Transverse colon (tissue), 4 donors: ENCODE data around the gene NFASC. TPM values are rescaled to one million over a fixed set of nuclear protein-coding genes. Genes with fewer than 3 reads are reported as not detected.

ENCODE experiments used
- DNase-seq: peaks from one replicate; pipeline ENCODE4 v3.0.0-alpha.2; 2019
- H3K27ac ChIP-seq, 4 donors: fragments of 200-600 bp; sonication (generic); 2 replicates each; pipeline ENCODE4 v1.5.1; 2016 to 2018; ENCODE audit warnings: inconsistent platforms in 4 of 4
- H3K27me3 ChIP-seq: fragments of 200-600 bp; sonication (generic); 2 replicates; pipeline ENCODE4 v1.5.1; 2017; ENCODE audit warnings: inconsistent platforms
- H3K36me3 ChIP-seq, 4 donors: fragments of 200-600 bp; sonication (generic); 2 replicates each; pipeline ENCODE4 v1.5.1; 2017 to 2019; ENCODE audit warnings: inconsistent platforms in 4 of 4
- H3K4me1 ChIP-seq, 4 donors: fragments of 200-600 bp; sonication (generic); 2 replicates each; pipeline ENCODE4 v1.5.1; 2017 to 2020; ENCODE audit warnings: inconsistent platforms in 4 of 4
- H3K4me3 ChIP-seq, 4 donors: fragments of 200-600 bp; sonication (generic); 1 replicate in 1 of 4; 2 replicates in 3 of 4; pipeline versions ENCODE4 v1.5.1 to v1.6.1; 2017 to 2019; ENCODE audit warnings: inconsistent platforms in 4 of 4
- H3K9me3 ChIP-seq, 2 donors: fragments of 200-600 bp; sonication (generic); 2 replicates each; pipeline ENCODE4 v1.5.1; 2017 to 2019; ENCODE audit warnings: inconsistent platforms in 2 of 2
- CTCF ChIP-seq, 5 experiments: fragments of 200-600 bp in 3 of 5; fragments of 450-650 bp in 2 of 5; sonication (generic) in 3 of 5; IDR thresholded peaks; 1 replicate in 2 of 5; 2 replicates in 3 of 5; pipeline ENCODE4 v1.5.1; 2016 to 2017; ENCODE audit warnings: antibody characterized with exemption in 5 of 5, inconsistent platforms in 3 of 5, mild to moderate bottlenecking in 2 of 5, moderate library complexity in 1 of 5
- EP300 ChIP-seq: sonication (generic); formaldehyde crosslinking; IDR thresholded peaks from one replicate; pipeline ENCODE4 v1.6.1; 2017; ENCODE audit warnings: antibody characterized with exemption, low read depth
- POLR2A ChIP-seq: fragments of 450-650 bp; IDR thresholded peaks from one replicate; pipeline ENCODE4 v1.6.1; 2016; ENCODE audit warnings: antibody characterized with exemption, mild to moderate bottlenecking, moderate library complexity
- POLR2AphosphoS5 ChIP-seq, 3 donors: sonication (generic); formaldehyde crosslinking; IDR thresholded peaks; one replicate each; pipeline ENCODE4 v1.6.1; 2016; ENCODE audit warnings: antibody characterized with exemption in 3 of 3
- WGBS, 2 donors: methylation state at CpG; one replicate each; pipeline ENCODE4 v1.1.5; 2018; ENCODE audit warnings: low coverage in 1 of 2; 5-methylcytosine and 5-hydroxymethylcytosine counted together
- in situ Hi-C, 4 donors: fragments of 200-750 bp; cut with MboI; loops; one replicate each; pipeline versions ENCODE4 v1.15.0 to v1.15.1; 2017; ENCODE audit warnings: low sequenced_read_pairs in 3 of 4, low pct_ligation_motif_present in 1 of 4, low pct_unique_long_range_greater_than_20kb in 1 of 4
- intact Hi-C: fragments of 100-400 bp; cut with DNase I; formaldehyde crosslinking; loops from one replicate; pipeline ENCODE4 v1.15.1; 2023; ENCODE audit warnings: low total_unique reads
- total RNA-seq, 4 donors: library from RNA; depleted of rRNA; stranded (reverse); fragments of >200 nt; gene quantifications; one replicate each; pipeline ENCODE4 v1.1.0, GENCODE V29; 2016

The NFASC gene
- total RNA-seq, 4 donors from 2014 or later: 11.3 to 48.8 (median 13.4) TPM

DNA sequence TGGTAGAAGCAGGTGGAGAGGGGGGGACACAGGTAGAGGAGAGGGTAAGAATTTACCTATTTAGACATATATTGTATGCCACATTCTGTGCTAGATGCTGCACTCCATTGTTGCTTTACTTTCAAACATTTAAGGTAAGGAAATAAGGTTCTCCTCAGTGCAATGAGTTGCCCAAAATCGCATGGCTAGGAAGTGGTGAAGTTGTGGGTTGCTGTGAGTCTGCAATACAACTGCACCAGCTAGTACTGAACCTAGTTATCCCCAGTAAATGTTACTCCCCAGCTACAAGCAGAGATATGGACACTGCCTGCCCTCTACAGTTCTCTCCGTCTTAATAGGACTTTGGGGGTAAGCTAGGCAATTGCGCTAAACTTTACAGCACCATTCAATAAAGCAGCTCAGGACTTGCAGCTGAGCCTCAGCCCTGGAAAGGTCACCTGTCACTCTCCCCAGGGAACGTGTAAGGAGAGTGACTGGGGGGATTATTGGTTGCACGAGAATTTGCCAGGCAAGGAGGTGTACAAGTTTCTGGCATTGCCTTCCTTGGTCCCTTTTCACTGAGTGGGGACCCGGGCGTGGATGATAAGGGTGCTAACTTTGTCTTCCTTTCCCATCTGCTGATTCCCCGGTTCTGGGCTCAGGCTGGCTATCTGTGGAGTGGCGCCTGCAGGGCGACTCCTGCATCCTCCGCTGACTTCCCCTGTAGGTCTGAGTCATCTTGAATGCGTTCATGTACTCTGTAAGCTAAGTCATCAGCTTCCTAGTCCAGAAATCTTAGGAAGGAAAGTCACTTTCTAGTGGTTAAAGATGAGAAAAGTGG, 101.1 kb downstream of the NFASC start:
- in situ Hi-C loops: loop anchor here in 1 of 4 donors (10.0 kb wide), 1 partner anchor 283 kb away; no protein-coding TSS in a partner anchor
- H3K27me3 ChIP-seq: no peaks in the 10 kb centered on the region
- H3K9me3 ChIP-seq: no peaks in the 10 kb centered on the region
- no peak for DNase-seq
- H3K4me1 ChIP-seq: no peaks in the 10 kb centered on the region
- no peaks in the 10 kb centered on the region for H3K36me3 ChIP-seq
- H3K27ac ChIP-seq: no peak overlapping the region
- intact Hi-C loops: no loop called here
- 30 to 48% methylated on average over 2 to 12 of the region's 12 CpGs for WGBS, 2 donors
- TF ChIP-seq POLR2A (no peak), EP300 (no peak), CTCF (IDR thresholded peaks at IDR 0.05) (no peak), POLR2AphosphoS5 (IDR thresholded peaks at IDR 0.05) (no peak)
- H3K4me3 ChIP-seq: no peak overlapping the region

GRCh38 chr1:204972426-204972825, 101.8 kb downstream of the NFASC start:
- Histone ChIP-seq H3K27me3 (no peaks in the 10 kb centered on the region), H3K36me3 (no peaks in the 10 kb centered on the region), H3K9me3 (no peaks in the 10 kb centered on the region), H3K4me3 (no peak overlapping the region), H3K4me1 (no peaks in the 10 kb centered on the region), H3K27ac (no peak overlapping the region)
- TF ChIP-seq POLR2A: no peak
- TF ChIP-seq POLR2AphosphoS5 (IDR thresholded peaks at IDR 0.05): no peak
- no peak for TF ChIP-seq CTCF (IDR thresholded peaks at IDR 0.05)
- no peak for TF ChIP-seq EP300
- intact Hi-C loops (no loop called here), in situ Hi-C loops (loop anchor here in 1 of 4 donors (10.0 kb wide), 1 partner anchor 282 kb away; no protein-coding TSS in a partner anchor)
- WGBS, 2 donors: 73 to 89% methylated on average over 1 of the region's 1 CpG
- DNase-seq: no peak

GRCh38 chr1:204973449-204973848, 102.8 kb downstream of the NFASC start:
- TF ChIP-seq EP300 (no peak), POLR2AphosphoS5 (IDR thresholded peaks at IDR 0.05) (no peak), CTCF (IDR thresholded peaks at IDR 0.05) (no peak), POLR2A (no peak)
- Histone ChIP-seq H3K4me3 (no peak overlapping the region), H3K27me3 (no peaks in the 10 kb centered on the region), H3K36me3 (no peaks in the 10 kb centered on the region), H3K9me3 (no peaks in the 10 kb centered on the region), H3K27ac (no peak overlapping the region), H3K4me1 (no peaks in the 10 kb centered on the region)
- WGBS, 2 donors: 56 to 60% methylated on average over 5 to 6 of the region's 6 CpGs
- intact Hi-C loops (no loop called here), in situ Hi-C loops (loop anchor here in 1 of 4 donors (10.0 kb wide), 1 partner anchor 281 kb away; no protein-coding TSS in a partner anchor)
- no peak for DNase-seq

DNA sequence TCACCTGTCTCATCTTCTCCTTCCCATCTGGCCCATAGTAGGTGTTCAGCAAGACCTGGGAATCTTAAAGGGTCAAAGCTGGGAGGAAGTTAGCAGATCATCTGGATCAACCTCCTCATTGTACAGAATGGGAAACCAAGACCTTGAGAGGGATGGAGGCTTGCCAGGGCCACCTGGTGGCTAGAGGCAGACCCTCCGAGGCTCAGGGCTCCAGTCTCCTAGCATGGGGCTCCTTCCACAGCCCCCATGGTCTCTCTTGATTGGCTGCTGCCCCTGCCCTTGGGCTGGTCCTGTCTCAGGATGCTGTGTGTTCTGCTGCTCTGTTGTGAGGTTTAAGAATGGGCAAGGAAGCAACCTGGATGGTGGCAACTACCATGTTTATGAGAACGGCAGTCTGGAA, 103.7 kb downstream of the NFASC start:
- 70 to 100% methylated on average over 1 to 2 of the region's 2 CpGs for WGBS, 2 donors
- no peak for DNase-seq
- Histone ChIP-seq H3K27me3 (no peaks in the 10 kb centered on the region), H3K36me3 (no peaks in the 10 kb centered on the region), H3K4me1 (no peaks in the 10 kb centered on the region), H3K9me3 (no peaks in the 10 kb centered on the region), H3K4me3 (no peak overlapping the region), H3K27ac (no peak overlapping the region)
- TF ChIP-seq EP300: no peak
- no peak for TF ChIP-seq POLR2A
- no peak for TF ChIP-seq POLR2AphosphoS5 (IDR thresholded peaks at IDR 0.05)
- no peak for TF ChIP-seq CTCF (IDR thresholded peaks at IDR 0.05)
- in situ Hi-C loops: loop anchor here in 1 of 4 donors (10.0 kb wide), 1 partner anchor 280 kb away; no protein-coding TSS in a partner anchor
- intact Hi-C loops: no loop called here
